ENCODE measurements around the gene RERG.

GRCh38 chr12:15199930-15200329 is 21.3 kb downstream of the RERG start:
- no peak for TF ChIP-seq EZH2 (IDR thresholded peaks at IDR 0.05; ENCODE audit: low read depth, unreplicated experiment)
- TF ChIP-seq REST (IDR thresholded peaks at IDR 0.05; ENCODE audit: unreplicated experiment): no peak
- TF ChIP-seq ZNF331 (CRISPR knock-in tag; IDR thresholded peaks at IDR 0.05; ENCODE audit: low read depth): no peak
- TF ChIP-seq CTCF (conservative IDR thresholded peaks at IDR 0.05; ENCODE audit: low read depth in 2 of 2): no peak
